ENCODE results near the gene ZBED1.
"Not testable (repeated sequence)": the region's sequence is repeated elsewhere in the genome, so short reads cannot be mapped to it uniquely, and the experiment has no call there.

Gene ZBED1

GRCh38 chrX:2500803-2501558, at the start of gene ZBED1, which contains the start of gene DHRSX:
Gene ZBED1 (minus strand): TSS chrX:2500976. CDS start chrX:2490719, 10,257 bp downstream.
Gene DHRSX (minus strand): TSS chrX:2500976. CDS start chrX:2500925, 51 bp downstream.
- no peak for DNase-seq

GRCh38 chrX:2549876-2550275, 49.1 kb upstream of the ZBED1 start:
- peak; percentile 69 for DNase-seq

GRCh38 chrX:2548711-2549423, 48.1 kb upstream of the ZBED1 start:
- DNase-seq, result no peak

- no peak for DNase-seq
Observed at GRCh38 chrX:2547736-2548135, 47.0 kb upstream of the ZBED1 start.

GRCh38 chrX:2546496-2546895, 45.7 kb upstream of the ZBED1 start:
- DNase-seq, result no peak

- no peak for DNase-seq
Observed at GRCh38 chrX:2545144-2545543, 44.4 kb upstream of the ZBED1 start.

GRCh38 chrX:2542826-2543521, 42.2 kb upstream of the ZBED1 start:
- no peak for DNase-seq

- DNase-seq, result no peak
Observed at GRCh38 chrX:2541603-2542002, 40.8 kb upstream of the ZBED1 start.

GRCh38 chrX:2540426-2540947, 39.7 kb upstream of the ZBED1 start:
- no peak for DNase-seq

GRCh38 chrX:2539586-2539985, 38.8 kb upstream of the ZBED1 start:
- DNase-seq, result no peak

GRCh38 chrX:2538031-2538757, 37.4 kb upstream of the ZBED1 start:
- DNase-seq, result no peak

GRCh38 chrX:2536974-2537373, 36.2 kb upstream of the ZBED1 start:
- no peak for DNase-seq

- DNase-seq, result no peak
Observed at GRCh38 chrX:2536141-2536540, 35.4 kb upstream of the ZBED1 start.

- not testable (repeated sequence) for DNase-seq
Observed at GRCh38 chrX:2534261-2535021, 33.7 kb upstream of the ZBED1 start.

- no peak for DNase-seq
Observed at GRCh38 chrX:2533424-2533823, 32.6 kb upstream of the ZBED1 start.

- DNase-seq, result no peak
Observed at GRCh38 chrX:2526390-2526789, 25.6 kb upstream of the ZBED1 start.

GRCh38 chrX:2523911-2524310, 23.1 kb upstream of the ZBED1 start:
- DNase-seq, result no peak

GRCh38 chrX:2521927-2522386, 21.2 kb upstream of the ZBED1 start:
- DNase-seq, result no peak

- DNase-seq, result no peak
Observed at GRCh38 chrX:2521092-2521926, 20.5 kb upstream of the ZBED1 start.

- DNase-seq, result no peak
Observed at GRCh38 chrX:2520539-2520938, 19.8 kb upstream of the ZBED1 start.

- not testable (repeated sequence) for DNase-seq
Observed at GRCh38 chrX:2519638-2520037, 18.9 kb upstream of the ZBED1 start.

Measured in NCI-H1436 (cell line).